ENCODE measurements around the gene PPP2R5E.
"Not testable (repeated sequence)": the region's sequence is repeated elsewhere in the genome, so short reads cannot be mapped to it uniquely, and the experiment has no call there.

Gene PPP2R5E

DNA sequence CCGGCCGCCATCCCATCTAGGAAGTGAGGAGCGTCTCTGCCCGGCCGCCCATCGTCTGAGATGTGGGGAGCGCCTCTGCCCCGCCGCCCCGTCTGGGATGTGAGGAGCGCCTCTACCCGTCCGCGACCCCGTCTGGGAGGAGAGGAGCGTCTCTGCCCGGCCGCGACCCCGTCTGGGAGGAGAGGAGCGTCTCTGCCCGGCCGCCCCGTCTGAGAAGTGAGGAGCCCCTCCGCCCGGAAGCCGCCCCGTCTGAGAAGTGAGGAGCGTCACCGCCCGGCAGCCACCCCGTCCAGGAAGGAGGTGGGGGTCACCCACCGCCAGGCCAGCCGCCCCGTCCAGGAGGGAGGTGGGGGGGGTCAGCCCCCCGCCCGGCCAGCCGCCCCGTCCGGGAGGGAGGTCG is 20.7 kb downstream of the PPP2R5E start:
- not testable (repeated sequence) for DNase-seq (ENCODE audit: low spot score)

- DNase-seq (ENCODE audit: low spot score): no peak
Measured at GRCh38 chr14:63517354-63517753, 25.8 kb downstream of the PPP2R5E start.

GRCh38 chr14:63515240-63515639 is 27.9 kb downstream of the PPP2R5E start:
- no peak for DNase-seq (ENCODE audit: low spot score)

DNA sequence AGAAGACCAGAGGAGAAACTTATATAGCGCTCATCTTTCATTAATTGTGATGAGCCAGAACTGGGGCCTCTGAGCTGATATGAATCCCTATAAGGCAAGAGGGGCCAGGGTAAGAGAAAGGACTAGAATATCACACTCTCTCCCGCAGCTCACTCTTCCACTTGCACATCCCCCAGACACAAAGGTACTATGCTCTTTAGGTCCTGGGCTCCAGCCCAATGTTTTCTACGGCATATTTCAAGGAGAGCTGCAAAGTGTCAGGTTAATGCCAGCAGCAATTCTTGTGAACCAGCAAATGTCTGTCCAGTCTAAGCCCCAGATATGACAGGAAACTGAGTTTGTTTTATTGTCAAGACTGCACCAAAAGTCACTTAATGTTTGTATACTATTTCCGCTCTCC is 29.4 kb downstream of the PPP2R5E start:
- DNase-seq (ENCODE audit: low spot score): no peak

DNA sequence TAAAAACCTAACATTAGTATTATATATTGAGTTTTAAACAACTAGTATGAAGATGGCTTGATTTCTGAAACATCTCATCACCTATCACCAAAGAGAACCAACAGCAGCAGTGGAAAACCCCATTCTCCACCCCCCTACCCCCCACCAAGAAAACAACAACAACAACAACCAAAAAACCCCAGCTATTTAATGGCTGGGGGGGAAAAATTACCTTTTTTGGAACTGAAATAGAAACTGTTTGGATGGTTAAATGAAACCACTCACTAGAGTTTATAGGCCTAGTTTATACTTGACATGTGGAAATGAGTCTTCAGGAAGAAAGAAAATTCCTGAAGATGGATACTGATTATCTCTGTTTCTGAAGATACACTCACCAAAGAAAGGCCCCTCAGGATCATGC is 30.3 kb downstream of the PPP2R5E start:
- DNase-seq (ENCODE audit: low spot score): no peak

DNA sequence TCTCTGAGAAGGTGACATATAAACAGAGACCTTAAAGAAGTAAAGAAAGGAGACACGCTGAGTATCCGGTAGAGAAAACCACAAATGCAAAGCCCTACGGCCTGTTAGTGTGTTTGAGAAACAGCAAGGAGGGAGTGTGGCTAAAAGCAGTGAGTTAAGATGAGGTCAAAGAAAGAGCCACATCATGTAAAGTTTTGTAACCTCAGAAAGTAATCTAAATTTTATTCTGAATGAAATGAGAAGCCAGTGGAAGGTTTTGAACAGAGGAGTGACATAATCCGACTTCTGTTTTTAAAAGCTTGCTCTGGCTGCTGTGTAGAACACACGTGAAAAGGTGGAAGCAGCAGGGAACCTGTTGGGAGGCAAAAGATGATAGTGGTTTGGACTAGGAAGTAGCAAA is 32.6 kb downstream of the PPP2R5E start:
- DNase-seq (ENCODE audit: low spot score): no peak

- no peak for DNase-seq (ENCODE audit: low spot score)
Measured at GRCh38 chr14:63508033-63508432, 35.1 kb downstream of the PPP2R5E start.

- DNase-seq (ENCODE audit: low spot score): no peak
Measured at GRCh38 chr14:63504648-63505047, 38.5 kb downstream of the PPP2R5E start.

- DNase-seq (ENCODE audit: low spot score): no peak
Measured at GRCh38 chr14:63501429-63501828, 41.7 kb downstream of the PPP2R5E start.

GRCh38 chr14:63499701-63500250 is 43.4 kb downstream of the PPP2R5E start:
- DNase-seq (ENCODE audit: low spot score): no peak

DNA sequence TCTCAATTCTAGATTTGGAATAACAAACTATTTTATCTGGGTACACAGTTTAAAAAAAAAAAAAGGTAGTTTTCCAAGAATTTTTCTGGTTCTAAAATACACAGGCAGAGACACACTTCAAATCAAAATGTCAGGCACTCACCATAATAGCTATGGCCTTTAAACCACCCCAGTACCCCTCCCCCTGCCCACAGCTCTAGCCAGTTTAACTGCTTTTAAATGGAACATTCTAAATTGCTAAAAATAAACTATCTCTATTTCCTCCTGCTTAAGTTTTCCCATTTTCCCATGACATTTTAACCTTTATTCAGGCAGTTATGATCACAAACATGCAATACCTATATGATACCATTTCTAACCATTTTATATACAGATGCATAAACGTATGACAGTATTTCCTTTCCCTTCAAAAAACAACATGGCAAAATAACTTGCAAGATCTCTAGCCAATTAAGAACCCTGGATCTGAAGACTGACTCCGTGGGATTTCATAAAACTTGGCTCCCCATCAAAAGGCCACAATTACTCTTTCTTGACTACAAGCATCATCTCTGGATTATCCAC is 46.3 kb downstream of the PPP2R5E start:
- DNase-seq (ENCODE audit: low spot score): no peak

DNA sequence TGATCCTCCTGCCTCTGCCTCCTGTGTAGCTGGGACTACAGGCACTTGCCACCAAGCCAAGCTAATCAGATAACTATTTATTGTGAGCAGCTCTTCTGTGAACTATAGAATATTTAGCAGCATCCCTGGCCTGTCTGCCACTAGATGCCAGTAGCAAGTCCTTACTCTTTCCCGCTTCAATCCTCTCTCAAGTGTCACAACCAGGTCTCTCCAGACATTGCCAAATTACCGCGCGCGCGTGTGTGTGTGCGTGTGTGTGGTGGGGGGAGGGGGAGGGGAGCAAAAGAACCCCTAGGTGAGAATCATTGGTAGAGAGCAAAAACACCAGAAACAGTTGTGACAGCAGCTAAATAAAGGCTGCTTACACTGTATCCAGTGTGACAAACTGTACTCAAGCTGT is 49.9 kb downstream of the PPP2R5E start:
- peak; percentile 65 for DNase-seq (ENCODE audit: low spot score)

DNA sequence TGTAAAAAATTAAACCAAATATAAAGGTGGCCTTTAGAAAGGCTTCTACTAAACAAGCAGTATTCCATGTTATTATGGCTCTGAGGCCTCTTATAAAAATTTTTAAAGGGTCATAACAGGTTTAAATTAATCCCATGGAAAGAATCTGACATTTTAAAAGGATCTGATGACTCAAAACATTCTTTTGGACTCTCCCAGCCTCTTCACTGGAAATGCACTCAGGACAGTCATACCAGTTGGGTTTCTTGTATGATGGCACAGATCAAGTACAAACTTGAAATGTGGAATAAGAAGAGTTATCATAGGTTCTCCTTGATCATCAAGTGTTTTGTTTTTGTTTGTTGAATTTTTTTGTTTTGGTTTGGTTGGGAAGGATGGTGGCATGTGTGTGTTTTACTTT is 50.8 kb downstream of the PPP2R5E start:
- no peak for DNase-seq (ENCODE audit: low spot score)

DNA sequence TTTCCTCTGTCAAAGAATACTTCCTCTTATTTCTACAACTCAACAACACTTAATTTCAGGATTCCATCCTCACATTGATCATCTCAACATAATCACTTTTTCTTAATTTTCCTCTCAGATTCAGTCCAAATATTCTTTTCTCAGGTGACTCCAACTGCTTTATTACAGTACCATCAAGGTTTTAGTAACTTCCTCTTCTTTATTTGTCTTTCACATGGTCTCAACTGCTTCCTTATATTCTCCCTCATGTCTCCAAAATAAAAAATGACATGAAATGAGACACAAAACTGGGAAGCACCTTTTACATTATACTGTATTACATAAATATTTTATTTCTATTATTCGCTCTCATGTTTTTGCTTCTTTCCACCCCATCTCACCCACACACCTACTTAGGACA is 55.5 kb downstream of the PPP2R5E start:
- no peak for DNase-seq (ENCODE audit: low spot score)

- no peak for DNase-seq (ENCODE audit: low spot score)
Measured at GRCh38 chr14:63486738-63487137, 56.4 kb downstream of the PPP2R5E start.

GRCh38 chr14:63483315-63483714 is 59.9 kb downstream of the PPP2R5E start:
- no peak for DNase-seq (ENCODE audit: low spot score)

- no peak for DNase-seq (ENCODE audit: low spot score)
Measured at GRCh38 chr14:63480599-63480998, 62.6 kb downstream of the PPP2R5E start.

- DNase-seq (ENCODE audit: low spot score): no peak
Measured at GRCh38 chr14:63478437-63478852, 64.7 kb downstream of the PPP2R5E start.

GRCh38 chr14:63478010-63478409 is 65.2 kb downstream of the PPP2R5E start:
- DNase-seq (ENCODE audit: low spot score): no peak

DNA sequence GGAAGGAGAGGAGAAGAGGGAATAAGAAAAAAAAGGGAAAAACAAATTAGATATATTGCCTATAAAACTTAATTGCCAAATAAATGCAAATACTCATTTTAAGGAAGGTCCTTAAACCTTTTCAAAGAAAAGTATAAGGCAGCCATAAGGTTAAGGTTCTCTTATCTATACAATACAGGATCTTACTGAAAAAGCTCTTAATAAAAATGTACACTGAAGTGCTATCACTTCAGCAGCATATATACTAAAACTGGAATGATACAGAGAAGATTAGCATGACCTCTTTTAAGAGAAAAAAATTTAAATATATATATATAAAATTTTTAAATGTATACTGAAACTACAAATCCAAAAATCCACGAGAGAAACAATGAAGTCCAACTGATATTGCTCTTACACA is 65.6 kb downstream of the PPP2R5E start:
- no peak for DNase-seq (ENCODE audit: low spot score)

DNA sequence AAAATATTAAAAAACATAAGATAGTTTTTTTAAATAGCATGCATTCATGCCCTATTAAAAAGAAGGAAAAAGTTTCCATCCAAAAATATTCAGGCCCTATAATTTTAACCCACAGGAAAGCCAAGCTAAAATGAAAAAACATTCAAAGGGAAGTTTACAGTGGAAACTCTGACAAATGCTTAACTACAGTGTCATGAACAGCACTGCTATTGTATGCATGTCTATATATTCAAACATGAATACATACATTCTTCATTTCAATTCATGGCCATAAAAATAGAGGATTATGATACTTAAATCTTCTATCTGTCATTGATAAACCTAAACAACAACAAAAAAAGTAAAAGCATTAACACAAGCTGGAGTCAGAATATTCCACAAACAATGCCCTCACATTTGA is 67.4 kb downstream of the PPP2R5E start:
- DNase-seq (ENCODE audit: low spot score): no peak

DNA sequence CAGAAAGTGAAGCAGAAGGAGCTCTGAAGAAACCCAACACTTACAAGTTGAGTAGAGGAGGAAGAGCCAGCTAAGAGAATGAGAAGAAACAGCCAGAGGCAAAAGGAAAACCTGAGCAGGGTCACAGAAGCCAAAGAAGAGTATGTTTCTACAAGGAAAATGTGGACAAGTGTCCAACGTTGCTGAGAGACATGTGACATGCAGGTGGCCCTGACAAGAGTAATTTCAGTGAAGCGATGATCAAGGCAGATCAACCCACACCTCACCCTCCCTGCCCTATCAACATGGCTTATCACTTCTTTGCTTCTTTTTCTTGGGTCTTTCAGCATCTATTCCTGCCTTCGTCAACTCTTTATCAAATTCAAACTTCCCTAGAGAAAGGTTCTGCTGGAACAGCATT is 68.3 kb downstream of the PPP2R5E start:
- DNase-seq (ENCODE audit: low spot score): no peak

- no peak for DNase-seq (ENCODE audit: low spot score)
Measured at GRCh38 chr14:63474111-63474510, 69.1 kb downstream of the PPP2R5E start.

DNA sequence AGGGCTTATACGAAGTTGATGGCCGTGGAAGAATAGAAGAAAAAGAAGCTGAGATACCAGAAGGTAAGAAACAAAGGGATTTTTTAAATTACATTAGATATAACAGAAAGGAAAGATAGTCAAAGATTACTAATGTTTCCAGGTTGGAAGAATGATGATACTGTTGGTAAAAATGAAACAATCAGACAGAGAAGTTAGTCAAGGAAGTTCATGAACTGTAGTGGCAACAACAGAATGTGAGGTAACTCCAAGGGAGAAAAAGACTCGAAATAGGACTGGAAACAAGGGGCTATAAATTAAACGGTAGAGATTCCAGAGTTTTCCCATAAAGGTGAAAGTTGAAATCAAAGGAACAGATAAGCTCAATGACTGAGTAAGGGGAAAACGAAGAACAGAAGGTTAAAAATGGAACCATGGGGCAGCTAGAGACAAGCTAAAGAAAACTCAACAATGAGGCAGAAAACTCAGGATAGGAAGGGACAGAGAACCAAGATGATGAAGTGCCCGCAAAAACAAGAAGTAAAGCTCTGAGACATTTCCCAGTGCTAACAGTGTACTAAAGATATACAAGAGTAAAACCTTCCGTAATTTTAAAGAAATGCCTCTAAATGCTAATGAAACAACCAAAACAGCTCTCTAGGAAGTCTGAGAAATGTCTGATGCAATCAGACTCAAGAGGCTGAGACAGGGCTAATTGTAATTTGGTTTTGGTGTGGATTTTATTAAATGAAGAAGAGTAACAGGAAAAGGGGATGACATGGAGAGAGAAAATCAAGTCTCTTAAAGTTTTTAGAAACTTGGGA is 70.0 kb downstream of the PPP2R5E start:
- DNase-seq (ENCODE audit: low spot score): no peak
